Subcutaneous abdominal adipose tissue (tissue), 5 donors: ENCODE measurements around the gene TCEA3.

ENCODE experiments used
- H3K27ac ChIP-seq: one replicate; pipeline ENCODE4 v1.7.0; 2013; ENCODE audit warnings: low read depth, mild to moderate bottlenecking, inconsistent platforms, low read length, moderate library complexity
- H3K27me3 ChIP-seq, 5 donors: one replicate each; pipeline ENCODE4 v1.7.0; 2013; ENCODE audit warnings: low read length in 5 of 5, inconsistent platforms in 1 of 5; ENCODE audit not compliant: control insufficient read depth in 5 of 5, insufficient read depth in 4 of 5
- H3K36me3 ChIP-seq, 5 donors: one replicate each; pipeline ENCODE4 v1.7.0; 2013; ENCODE audit warnings: low read length in 5 of 5; ENCODE audit not compliant: control insufficient read depth in 5 of 5, insufficient read depth in 5 of 5
- H3K4me1 ChIP-seq, 5 donors: one replicate each; pipeline ENCODE4 v1.7.0; 2013; ENCODE audit warnings: low read length in 5 of 5, mild to moderate bottlenecking in 3 of 5, moderate library complexity in 1 of 5; ENCODE audit not compliant: control insufficient read depth in 5 of 5, insufficient read depth in 5 of 5
- H3K4me3 ChIP-seq, 5 donors: one replicate each; pipeline ENCODE4 v1.7.0; 2013; ENCODE audit warnings: low read length in 5 of 5, low read depth in 1 of 5
- H3K9ac ChIP-seq, 5 donors: one replicate each; pipeline ENCODE4 v1.7.0; 2013; ENCODE audit warnings: low read length in 5 of 5, mild to moderate bottlenecking in 4 of 5, moderate library complexity in 3 of 5
- H3K9me3 ChIP-seq, 5 donors: one replicate each; pipeline ENCODE4 v1.7.0; 2013; ENCODE audit warnings: low read length in 5 of 5; ENCODE audit not compliant: control insufficient read depth in 5 of 5
- donor health status: healthy.
- donor health status: healthy.
- donor health status: healthy.
- donor health status: healthy.
- donor health status: healthy.

TCEA3 gene

DNA sequence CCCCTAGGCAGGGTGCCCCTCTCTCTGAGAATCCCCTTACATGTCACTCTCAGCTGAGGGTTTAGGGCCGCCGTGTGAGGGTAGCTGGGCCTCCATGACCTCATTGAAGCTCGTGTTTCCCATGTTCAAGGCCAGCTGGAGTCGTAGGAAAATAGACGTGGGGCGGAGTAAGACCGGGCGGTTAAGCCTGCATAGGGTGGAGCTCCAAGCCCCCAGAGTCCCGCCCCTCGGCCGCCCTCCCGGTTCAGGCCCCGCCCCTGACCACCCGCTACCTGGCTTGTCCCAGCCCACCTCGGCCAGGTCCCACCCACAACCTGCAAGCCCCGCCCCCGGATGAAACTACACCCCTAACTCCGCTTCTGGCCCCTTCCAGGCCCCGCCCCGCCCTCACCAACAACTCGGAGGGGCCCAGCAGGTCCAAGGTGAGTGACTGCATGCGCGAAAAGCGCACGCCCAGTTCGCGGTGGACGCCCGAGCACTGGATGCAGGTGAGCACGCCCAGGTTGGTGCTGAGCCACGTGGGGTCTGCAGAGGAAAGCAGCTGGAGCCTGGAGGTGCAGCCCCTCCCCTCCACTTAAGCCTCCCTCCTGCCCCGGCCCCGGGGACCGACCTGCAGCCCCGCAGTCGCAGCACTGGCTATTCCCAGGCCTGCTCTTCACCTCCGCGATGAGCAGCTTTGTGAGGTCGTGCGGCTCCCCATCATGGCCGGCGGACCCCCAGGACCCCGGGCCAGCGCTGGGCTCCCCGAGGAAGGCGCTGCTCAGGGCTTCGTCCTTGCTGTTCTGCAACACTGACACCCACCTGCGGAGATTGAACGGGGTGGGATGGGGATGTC is 12.2 kb upstream of the TCEA3 start:
- no peak overlapping the region for H3K27ac ChIP-seq

DNA sequence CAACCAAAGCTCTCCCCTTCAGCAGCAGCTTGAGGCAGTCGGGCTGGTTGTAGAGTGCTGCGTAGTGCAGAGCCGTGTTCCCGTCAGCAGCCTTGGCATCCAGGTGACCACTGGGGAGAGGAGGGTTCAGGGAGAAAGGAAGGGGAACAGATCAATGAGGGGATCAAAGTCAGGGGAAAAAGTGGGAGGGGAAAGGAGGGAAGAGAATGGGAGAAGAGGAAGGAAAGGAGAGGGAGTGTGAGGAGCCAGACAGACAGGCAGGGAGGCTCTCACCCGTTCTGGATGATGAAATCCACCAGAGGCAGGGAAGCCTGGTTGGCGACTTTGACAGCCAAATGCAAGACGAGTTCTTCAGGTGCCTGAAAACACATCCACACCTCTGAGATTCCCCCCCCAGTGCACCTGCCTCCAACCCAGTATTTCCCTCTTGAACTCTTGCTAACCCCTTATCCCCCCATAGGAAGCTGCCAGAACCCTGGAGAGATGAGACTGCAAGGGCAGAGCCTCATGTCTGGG is 9.8 kb upstream of the TCEA3 start:
- H3K9ac ChIP-seq: no peak overlapping the region
- no peak overlapping the region for H3K4me3 ChIP-seq
- H3K36me3 ChIP-seq: peaks cover 0 to 86% (median 71%) of the 10 kb centered on the region in 5 donors
- no peaks in the 10 kb centered on the region for H3K27me3 ChIP-seq
- H3K27ac ChIP-seq: no peak overlapping the region
- H3K4me1 ChIP-seq: no peaks in the 10 kb centered on the region
- H3K9me3 ChIP-seq: no peaks in the 10 kb centered on the region

More for the DNA sequence above, 12.2 kb upstream of the TCEA3 start:
- Histone ChIP-seq H3K36me3 (peaks cover 0 to 68% (median 50%) of the 10 kb centered on the region in 5 donors), H3K9me3 (no peaks in the 10 kb centered on the region), H3K9ac (no peak overlapping the region), H3K4me1 (peaks cover 0 to 8% (median 6%) of the 10 kb centered on the region in 5 donors), H3K27me3 (no peaks in the 10 kb centered on the region), H3K4me3 (no peak overlapping the region)

DNA sequence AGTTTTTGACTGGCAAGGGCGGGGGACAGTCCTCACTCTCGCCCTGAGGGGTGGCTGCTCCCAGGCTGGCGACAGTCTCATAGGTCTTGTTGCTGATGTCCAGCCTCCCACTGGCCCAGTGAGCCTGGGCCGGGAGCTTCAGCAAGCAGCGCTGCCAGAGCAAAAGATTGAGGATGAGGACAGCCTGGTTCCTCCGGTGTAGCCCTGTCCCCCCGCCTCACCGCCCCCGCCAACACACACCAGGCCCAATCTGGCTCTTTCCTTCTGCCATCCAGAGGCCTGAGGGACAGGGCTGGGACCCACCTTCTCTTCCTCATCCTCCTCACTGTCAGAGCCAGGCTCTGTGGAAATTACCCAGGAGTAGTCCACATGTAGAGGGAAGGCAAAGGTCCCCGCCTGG is 8.6 kb upstream of the TCEA3 start:
- H3K36me3 ChIP-seq: peaks cover 0 to 84% (median 63%) of the 10 kb centered on the region in 5 donors
- no peak overlapping the region for H3K4me3 ChIP-seq
- H3K9me3 ChIP-seq: no peaks in the 10 kb centered on the region
- H3K27ac ChIP-seq: no peak overlapping the region
- no peaks in the 10 kb centered on the region for H3K27me3 ChIP-seq
- H3K9ac ChIP-seq: no peak overlapping the region
- H3K4me1 ChIP-seq: no peaks in the 10 kb centered on the region

DNA sequence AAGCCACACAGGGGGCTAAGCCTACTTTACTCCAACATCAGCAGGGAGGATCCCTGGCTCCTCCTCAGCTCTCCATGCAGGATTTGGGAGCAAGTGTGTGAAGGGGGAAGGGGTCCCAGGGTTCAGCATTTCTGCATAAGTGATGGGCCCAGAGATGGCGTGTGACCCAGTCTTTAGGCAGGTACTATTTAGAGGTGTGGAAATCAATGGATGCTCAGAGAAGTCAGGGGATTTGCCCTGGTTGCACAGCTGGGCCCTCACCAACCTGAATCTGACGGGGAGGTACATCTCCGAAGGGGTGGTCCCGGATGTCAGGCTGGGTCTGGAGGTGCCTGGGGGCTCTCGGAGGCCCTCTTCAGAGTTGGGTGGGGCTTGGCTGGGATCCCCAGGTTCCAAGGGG is 6.9 kb upstream of the TCEA3 start:
- peaks cover 0 to 75% (median 53%) of the 10 kb centered on the region in 5 donors for H3K36me3 ChIP-seq
- no peak overlapping the region for H3K4me3 ChIP-seq
- no peak overlapping the region for H3K27ac ChIP-seq
- H3K9ac ChIP-seq: no peak overlapping the region
- no peaks in the 10 kb centered on the region for H3K9me3 ChIP-seq
- H3K4me1 ChIP-seq: no peaks in the 10 kb centered on the region
- no peaks in the 10 kb centered on the region for H3K27me3 ChIP-seq

DNA sequence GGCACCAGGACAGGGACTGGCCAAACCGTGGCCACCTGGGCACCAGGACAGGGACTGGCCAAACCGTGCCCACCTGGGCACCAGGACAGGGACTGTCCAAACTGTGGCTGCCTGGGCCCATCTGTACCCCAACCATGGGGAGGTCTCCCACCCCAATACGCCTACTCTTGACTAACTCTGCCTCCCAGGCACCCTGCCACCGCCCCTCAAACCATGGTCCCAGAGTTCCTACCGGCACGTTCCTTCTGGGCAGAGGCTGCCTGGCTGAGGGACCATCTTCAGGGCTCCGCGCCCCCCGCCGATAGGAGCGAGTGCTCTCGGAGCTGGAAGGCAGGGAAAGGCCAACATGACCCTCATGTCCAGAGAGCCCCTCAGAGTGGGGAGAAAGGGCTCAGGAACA is 6.3 kb upstream of the TCEA3 start:
- Histone ChIP-seq H3K4me1 (no peaks in the 10 kb centered on the region), H3K4me3 (no peak overlapping the region), H3K36me3 (peaks cover 0 to 69% (median 52%) of the 10 kb centered on the region in 5 donors), H3K9ac (no peak overlapping the region), H3K27ac (no peak overlapping the region), H3K9me3 (no peaks in the 10 kb centered on the region), H3K27me3 (no peaks in the 10 kb centered on the region)

DNA sequence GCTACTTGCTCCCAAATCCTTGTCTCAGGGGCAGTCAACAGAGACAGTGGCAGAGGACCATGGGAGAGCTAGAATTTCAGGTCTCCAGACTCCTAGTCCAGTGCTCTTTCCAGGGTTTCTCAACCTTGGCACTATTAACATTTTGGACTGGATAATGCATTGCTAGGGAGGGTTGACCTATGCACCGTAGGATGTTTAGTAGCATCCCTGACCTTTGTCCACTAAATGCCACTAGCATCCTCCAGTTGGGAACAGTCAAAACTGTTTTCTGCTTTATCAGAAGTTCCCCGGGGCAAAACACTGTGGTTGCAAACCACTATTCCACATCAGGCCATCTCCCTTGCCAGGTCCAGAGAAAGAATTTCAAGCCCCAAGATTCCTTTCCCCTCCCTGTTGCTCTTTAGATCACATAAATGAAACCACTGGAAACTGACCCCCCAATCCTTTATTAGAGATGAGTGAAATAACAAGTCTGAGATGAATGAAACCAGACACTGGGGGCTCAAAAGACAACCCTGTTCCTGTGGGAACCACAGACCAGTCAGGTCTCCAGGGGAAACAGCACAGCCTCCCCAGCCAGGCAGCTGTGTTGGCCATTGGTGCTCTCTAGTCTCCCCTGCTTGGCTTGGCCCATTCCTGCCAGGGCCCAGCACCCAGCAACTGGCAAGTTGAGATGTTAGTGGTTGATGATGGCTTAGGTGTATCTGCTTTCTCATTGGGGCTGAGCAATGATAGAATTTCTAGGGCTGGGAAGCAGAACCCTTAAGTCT is 3.8 kb upstream of the TCEA3 start:
- Histone ChIP-seq H3K9me3 (no peaks in the 10 kb centered on the region), H3K9ac (no peak overlapping the region), H3K27ac (no peak overlapping the region), H3K4me3 (no peak overlapping the region), H3K4me1 (peaks cover 2 to 19% (median 16%) of the 10 kb centered on the region in 5 donors), H3K36me3 (peaks cover 0 to 45% (median 35%) of the 10 kb centered on the region in 5 donors), H3K27me3 (no peaks in the 10 kb centered on the region)

DNA sequence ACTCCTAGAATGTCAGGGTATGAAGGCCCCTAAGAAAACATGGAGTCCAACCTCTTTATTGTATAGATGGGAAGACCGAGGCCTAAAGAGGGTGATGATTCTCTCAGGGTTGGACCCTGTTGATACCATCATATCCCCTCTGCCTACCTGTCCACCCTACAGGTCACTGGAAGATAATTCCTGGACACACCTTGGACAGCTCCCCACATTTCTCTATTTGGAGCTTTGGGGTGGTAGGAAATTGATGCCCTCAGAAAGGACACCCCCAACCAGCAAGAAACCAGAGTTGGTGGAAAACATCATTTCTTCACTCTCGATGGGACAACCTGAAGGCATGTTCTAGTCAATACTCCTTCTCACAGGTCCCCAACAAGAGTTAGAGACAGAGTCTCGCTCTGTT is 3.0 kb upstream of the TCEA3 start:
- Histone ChIP-seq H3K27me3 (no peaks in the 10 kb centered on the region), H3K9ac (no peak overlapping the region), H3K4me3 (no peak overlapping the region), H3K4me1 (peaks cover 2 to 26% (median 24%) of the 10 kb centered on the region in 5 donors), H3K36me3 (peaks cover 0 to 37% (median 29%) of the 10 kb centered on the region in 5 donors), H3K9me3 (no peaks in the 10 kb centered on the region), H3K27ac (no peak overlapping the region)

DNA sequence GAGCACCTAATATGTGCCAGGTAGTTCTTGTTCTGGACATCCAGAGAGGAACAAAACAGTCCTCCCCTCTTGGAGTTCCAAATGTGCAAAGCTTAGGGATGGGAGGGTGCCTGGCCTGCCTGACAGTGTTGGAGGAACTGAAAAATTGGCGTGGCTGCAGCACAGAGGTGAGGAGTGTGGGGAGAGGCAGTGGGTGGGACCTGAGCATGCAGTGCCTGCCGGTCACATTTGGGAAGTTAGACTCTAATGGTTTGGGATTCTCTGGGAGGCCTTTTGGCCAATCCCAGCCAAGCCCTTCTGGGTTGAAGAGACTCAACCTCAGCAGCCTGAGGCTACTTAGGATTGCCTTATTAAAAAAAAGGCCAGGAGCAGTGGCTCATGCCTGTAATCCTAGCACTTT is 2.3 kb upstream of the TCEA3 start:
- Histone ChIP-seq H3K27ac (no peak overlapping the region), H3K9me3 (no peaks in the 10 kb centered on the region), H3K4me3 (no peak overlapping the region), H3K36me3 (peaks cover 0 to 31% (median 23%) of the 10 kb centered on the region in 5 donors), H3K9ac (no peak overlapping the region), H3K27me3 (no peaks in the 10 kb centered on the region), H3K4me1 (peaks cover 9 to 34% (median 31%) of the 10 kb centered on the region in 5 donors)

DNA sequence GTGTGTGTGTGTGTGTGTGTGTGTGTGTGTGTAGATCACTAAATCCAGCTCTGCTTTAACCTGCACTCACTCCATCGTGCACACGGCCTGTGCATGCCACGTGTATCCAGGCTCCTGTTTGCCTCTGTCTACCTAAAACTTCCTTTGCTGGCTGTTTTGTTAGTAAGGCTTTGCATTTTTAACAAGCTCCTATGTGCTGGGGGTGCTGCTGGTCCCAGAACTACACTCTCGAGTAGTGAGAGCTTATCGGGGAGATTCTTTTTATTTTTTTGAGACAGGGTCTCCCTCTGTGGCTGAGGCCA is 596 bp upstream of the TCEA3 start:
- H3K27me3 ChIP-seq: no peaks in the 10 kb centered on the region
- H3K9me3 ChIP-seq: no peaks in the 10 kb centered on the region
- H3K9ac ChIP-seq: peak overlapping the region in 2 of 5 donors; percentile 50 to 56
- H3K36me3 ChIP-seq: peaks cover 0 to 16% (median 7%) of the 10 kb centered on the region in 5 donors
- H3K4me3 ChIP-seq: peak overlapping the region; percentile 57 to 69 (median 66)
- H3K4me1 ChIP-seq: peaks cover 10 to 40% (median 34%) of the 10 kb centered on the region in 5 donors
- no peak overlapping the region for H3K27ac ChIP-seq
